HG03571 (cell line): ENCODE measurements around the gene SLC25A39.

Experiments used
- ATAC-seq: cut with Tn5 transposase; IDR thresholded peaks from one replicate; pipeline ENCODE4 v1.9.1; 2021; ENCODE audit not compliant: unreplicated experiment

SLC25A39 gene

DNA sequence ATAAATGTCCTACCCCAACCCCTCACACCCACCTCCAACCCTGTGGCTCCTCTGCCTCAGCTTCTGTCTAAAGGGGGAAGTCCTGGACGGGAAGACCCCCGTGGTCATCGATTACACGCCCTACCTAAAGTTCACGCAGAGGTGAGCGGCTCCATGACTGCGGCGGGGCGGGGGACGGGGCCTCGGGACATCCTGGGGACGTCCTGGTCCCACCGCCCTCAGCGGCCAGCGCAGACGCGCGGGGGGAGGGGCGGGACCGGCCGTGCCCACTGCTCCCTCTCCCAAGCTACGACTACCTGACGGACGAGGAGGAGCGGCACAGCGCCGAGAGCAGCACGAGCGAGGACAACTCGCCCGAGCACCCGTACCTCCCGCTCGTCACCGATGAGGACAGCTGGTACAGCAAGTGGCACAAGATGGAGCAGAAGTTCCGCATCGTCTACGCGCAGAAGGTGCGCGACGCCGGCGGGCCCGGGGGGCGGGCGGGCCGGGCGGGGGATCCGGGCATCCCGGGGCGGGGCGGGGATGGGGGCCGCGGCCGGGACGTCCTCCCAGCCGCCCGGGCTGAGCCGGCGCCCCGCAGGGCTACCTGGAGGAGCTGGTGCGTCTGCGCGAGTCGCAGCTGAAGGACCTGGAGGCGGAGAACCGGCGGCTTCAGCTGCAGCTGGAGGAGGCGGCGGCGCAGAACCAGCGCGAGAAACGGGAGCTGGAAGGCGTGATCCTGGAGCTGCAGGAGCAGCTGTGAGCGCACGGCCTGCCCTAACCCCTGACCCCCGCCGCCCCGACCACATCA lies 9.6 kb downstream of the SLC25A39 start:
- ATAC-seq, result no peak

DNA sequence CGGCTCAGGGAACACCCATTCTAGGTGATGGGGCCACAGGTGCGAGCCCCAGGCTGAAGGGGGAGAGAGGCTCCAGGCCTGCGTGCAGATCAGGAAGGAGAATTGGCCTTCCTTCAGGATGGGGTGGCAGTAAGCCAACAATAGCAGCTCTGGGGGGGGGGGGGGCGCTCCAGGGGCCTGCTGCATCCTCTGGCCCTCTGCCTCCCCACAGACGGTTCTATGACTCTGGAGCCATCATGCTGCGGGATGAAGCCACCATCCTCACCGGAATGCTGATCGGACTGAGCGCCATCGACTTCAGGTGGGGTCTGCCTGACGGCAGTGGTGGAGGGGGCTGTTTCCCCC lies 10.1 kb downstream of the SLC25A39 start:
- ATAC-seq, result no peak

DNA sequence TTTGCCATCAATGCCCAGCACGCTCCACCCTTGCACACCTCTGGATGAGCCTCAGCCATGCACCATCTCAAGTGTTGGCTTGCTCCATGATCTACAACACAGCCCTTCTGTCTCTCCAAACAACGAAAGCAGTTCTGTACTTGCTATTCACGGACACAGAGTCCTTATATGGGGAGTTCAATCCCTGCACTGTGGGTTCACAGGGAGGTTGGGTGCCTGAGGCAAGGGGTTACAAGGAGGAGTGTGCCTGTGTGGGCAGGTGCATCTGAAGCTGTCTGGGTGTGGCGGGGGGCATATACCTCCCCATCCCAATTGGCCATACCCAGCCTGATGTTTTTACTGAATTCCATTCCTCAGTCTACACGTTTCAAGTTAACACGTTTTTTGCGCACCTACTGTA lies 10.6 kb downstream of the SLC25A39 start:
- no peak for ATAC-seq

DNA sequence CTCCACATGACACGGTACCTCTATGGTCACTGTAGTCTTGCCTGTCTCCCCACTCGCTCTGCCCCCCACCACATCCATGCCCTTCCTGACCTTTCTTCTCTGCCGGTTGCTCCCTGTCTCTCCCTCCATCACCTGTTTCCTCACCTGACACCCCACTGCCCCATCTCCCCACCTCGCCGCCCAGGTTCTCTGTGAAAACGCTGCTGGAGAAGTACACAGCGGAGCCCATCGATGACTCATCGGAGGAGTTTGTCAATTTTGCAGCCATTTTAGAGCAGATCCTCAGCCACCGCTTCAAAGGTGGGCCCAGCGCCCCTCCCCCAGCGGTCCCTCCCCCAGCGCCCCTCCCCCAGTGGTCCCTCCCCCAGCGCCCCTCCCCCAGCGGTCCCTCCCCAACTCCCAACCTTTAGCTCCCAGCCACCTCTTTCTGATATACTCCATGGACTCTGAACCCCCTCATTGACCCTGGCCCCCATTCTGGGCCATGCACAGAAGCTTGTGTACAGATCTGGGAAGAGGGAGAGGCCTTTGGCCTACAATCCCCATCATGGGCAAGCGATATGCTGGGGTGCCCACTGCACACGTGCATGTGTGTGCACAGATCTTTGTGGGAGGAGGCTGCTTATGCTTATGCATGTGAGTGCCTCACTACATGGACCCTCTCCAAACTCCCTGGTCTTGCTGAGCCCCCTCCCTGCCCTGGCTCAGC lies 12.1 kb downstream of the SLC25A39 start:
- ATAC-seq, result no peak

DNA sequence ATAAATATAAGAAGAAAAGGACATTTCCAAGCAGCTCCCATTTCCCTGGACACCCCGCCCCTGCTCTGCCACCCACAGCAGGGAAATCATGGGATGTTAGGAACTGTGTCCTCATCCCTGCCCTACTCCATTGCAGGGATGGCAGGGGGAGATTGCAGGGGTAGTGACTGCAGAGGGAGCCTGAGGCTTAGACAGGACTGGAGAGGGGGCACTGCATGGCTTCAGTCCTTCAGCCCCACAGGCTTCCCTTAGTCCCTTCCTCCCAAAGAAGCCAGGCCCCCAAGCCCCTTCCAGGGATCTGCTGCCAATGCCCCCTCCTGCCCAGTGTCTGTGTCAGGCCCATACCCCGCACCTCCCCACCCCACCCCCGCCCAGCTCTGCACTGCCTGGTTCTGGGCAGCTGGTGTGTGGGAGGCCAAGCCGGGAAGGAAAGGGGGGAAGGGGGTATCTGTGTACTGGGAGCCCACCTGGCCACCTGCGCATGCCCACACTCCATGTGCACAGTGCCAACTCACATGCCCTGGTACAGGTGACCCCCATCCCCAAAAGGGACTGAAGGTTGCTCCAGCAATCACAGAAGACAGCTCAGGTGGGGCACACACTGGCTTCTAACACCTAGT lies 13.0 kb downstream of the SLC25A39 start:
- ATAC-seq, result no peak

DNA sequence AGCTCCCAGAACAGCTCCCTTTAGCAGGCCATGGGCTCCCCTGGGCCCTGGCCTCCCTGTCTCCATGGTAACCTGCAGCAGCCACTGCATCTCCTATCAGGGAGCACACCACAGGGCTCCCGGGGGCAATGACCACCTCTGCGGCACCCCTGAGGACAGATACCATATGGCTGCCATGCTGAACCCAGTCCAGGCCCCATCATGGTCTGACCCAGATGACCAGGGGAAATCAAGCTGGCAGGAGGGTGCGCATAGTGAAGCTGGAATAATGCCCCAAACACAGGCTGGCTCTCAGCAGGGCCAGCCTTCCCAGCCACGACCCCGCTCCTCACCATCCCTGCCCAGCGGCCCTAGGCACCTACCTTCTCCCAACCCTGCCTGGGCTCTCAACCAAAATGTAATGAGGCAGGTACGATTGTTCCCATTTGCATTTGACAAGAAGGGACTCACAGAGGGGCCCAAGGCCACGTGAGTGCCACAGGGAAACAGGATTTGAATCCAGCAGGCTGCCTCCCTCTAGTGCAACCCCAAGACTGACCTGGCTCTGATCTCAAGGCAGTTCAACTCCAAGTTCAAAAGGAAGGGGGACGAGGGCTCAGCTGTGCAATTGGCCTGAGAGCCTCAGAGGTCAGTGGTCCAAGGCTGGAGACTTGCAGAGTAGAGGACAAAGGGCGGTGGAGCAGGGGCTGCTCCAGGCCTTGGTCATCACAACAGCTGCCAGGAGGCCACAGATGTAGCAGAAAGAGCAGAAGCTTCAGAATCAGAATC lies 13.8 kb downstream of the SLC25A39 start:
- ATAC-seq, result no peak

DNA sequence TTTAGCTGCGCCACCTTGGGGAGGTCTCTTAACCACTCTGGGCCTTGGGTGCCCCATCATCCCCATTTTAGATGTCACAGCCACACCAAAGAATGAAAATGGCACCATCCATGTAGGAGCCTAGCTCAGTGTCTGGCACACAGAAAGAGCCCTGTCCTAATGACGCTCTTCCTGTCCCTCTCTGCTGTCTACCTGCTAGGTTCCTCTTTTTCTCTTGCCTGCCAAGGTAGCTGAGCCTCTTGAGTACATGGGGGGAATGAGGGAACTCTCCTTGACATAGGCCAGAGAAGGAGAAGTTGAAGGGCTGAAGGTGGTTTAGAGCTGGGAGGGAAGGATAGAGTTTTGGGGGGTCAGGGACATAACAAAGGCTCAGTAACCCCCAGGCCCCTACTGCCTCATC lies 14.4 kb downstream of the SLC25A39 start:
- no peak for ATAC-seq

DNA sequence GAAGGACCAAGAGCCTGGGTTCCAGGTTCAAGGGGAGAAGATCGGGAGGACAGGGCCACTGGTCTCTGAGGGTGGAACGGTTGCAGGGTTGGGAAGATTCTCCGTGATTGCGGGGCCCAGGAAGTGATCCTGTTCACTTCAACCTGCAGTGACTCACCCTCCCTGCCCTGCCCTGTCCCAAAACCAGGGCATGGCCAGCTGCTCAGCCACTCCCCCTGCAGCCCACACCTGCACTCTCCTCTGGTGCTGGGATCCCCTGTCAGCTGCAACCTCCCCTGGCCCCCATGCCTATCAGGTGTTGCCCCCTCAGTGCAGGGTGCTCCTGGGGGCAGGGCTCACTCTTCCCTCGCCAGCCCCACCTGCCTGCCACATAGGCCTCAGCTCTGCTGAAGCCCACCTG lies 15.2 kb downstream of the SLC25A39 start:
- no peak for ATAC-seq

DNA sequence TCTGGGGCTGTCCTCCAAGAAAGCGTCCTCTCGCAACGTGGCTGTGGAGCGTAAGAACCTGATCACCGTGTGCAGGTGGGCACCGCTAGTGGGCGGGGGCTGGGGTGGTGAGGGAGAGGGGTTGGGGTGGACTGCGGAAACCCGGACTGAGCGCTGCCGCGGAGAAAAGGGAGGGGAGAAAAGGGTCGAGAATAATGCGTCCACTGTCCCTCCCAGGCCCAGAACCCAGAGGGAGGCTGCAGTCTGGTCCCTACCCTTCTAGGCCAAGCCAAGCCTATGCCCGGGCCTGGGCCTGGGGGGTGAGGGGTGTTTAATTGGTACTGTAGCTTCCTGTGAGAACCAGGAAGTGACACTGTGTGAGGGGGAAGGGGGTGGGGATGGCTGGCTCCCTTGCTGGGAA lies 15.8 kb downstream of the SLC25A39 start:
- ATAC-seq, result no peak

DNA sequence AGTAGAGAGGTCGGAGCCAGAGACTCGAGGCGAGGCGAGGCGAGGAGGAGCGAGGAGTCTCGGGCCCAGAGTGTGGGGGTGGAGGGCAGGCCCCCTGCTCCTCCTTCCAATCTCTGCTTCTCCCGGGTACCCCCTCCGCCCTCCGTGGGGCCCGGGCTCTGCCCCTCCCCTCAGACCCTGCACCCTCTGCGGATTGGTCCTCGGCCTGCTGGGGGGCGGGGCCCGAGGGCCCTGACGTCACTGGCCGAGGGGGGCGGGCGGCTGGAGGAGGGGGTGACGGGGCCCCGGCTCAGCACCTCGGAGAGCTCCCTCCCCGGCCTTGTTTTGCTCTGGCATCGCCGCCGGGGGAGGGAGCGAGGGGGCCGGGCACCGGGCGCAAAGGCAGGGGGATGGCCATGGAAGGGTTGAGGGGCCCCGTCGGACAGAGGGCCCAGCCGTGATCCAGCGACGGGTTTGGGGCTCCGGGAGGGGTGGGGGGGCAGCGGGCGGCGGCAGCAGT lies 16.3 kb downstream of the SLC25A39 start, which contains the start of gene RUNDC3A:
RUNDC3A (plus strand) TSS at position 282 of the 499 bp plus-strand sequence. CDS start 232 bp downstream, outside the sequence.
- ATAC-seq, result no peak

DNA sequence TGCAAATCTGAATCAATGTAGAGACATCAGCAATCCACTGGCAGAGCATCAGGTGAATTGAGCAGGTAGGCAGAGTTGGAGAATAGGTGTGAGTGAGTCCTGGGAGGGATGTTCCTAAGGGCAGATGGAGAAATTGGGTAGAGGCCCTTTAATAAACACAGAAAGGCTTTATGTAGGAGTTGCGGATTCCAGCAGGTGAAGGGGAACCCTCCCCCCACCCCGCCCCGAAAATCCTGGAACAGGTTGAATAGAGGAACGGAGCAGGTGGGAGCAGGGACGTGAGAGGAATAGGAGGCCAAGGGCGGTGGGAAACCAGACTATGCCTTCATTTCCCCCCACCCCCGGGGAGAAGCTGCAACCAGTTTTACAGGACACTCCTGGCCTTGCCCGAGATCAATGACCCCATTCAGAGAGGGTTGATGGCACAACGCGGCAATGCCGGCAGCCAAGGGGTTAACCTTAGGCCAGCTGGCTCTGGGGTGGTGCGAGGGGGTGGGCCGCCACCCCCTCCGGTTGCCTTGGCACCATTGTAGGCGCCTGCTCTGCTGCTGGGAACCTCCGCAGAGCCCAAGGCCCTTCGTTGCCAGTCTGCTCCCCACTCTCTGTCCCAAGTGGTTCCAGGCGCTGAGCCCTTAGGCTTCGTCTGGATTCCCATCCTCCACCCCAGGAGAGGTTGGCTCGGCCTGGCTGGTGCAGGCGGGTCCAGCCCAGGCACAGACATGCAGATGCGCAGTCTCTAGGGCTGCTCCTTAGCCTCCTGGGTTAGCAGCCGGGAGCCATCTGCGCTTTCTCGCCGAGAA lies 17.0 kb downstream of the SLC25A39 start:
- no peak for ATAC-seq

DNA sequence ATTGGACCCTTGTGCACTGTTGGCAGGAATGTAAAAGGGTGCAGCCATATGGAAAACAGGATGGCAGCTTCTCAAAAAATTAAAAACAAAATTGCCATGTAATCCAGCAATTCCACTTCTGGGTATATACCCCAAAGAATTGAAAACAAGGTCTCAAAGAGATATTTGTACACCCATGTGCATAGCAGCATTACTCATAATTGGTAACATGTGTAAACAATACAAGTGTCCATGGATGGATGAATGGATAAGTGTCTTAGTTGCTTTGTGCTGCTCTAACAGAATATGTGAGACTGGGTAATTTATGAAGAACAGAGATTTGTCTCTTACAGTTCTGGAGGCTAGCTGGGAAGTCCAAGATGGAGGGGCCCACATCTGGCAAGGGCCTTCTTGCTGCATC lies 20.0 kb downstream of the SLC25A39 start:
- no peak for ATAC-seq

DNA sequence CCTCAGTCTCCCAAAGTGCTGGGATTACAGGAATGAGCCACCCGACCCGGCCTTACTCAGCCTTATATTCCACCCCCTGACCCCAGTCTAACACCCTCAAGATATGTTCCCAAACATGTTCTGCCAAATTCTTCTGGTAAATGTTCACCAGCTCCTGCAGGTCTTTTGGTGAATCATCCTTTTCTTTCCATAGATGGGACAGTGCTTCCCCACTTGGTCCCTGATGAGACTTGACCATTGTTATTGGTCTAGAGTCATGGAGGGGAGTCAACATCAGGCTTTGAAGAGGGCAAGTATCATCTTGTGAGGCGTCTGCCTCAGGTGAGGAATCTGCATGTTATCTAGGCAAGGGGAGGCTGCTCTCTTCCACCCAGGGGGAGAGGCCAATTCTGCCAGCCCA lies 26.6 kb downstream of the SLC25A39 start:
- no peak for ATAC-seq

DNA sequence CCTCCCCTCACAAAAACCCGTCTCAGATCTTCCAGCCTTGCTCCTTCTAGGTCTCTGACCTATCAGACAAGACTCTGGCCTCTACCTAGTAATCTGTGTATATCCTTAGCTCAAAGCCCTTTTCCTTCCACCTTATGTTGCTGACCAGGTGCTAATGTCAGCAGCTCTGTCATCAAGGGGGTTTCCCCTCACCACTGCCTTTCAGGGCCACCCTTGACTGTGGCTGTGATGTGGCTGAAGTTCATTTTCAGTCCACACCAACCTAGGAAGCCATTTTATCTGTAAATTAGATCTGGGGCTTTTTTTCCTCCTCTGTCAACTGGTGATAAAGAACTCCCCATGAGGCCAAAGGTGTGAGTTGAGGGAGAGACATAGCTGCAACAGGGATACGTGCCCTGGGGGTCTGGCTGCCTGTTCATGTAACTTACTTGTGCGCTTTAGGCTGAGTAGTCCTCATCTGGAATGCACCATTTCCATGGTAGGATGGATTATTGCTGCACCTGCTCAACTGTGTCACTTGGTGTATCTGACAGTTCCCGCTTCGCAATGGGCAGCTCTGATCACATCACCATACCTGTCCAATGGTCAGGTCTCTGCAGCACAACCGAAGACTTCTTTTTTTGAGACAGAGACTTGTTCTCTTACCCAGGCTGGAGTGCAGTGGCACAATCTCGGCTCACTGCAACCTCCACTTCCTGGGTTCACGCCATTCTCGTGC lies 31.0 kb downstream of the SLC25A39 start:
- no peak for ATAC-seq

DNA sequence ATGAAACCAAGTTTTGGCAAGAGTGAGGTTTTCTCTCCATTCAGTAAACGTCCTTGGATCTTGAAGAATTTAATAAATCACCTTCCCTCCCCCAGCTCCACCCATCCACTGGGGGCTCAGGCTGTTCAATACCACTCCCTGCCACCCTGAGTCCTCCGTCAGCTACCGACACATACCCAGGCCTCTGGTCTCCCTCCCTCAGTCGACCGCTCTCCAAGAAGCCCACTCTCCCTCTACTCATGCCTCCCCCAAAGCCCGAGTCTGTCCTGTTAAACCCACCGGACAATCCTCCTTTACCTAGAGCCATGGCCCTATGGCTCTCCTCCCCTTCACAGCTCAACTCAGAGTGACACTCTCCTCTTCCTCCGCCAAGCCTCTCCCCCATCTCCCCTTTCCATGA lies 37.0 kb downstream of the SLC25A39 start:
- no peak for ATAC-seq

DNA sequence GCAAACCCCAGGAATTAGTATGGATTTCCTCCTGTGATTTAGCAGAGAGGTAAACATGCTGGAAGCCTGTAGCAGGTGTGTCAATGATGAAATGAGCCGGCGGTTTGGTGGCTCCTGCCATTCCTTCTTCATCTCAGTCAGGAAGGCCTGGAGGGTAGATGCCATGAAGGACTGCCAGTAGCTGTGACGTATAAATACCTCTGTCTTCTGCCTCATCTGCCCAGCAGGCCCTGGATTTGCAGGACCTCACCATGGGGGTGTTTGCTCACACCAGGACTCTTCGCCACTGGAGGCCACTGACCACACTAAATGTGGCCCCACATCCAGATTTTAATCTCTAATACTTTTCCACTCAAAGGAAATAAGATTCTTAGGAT lies 40.6 kb downstream of the SLC25A39 start:
- ATAC-seq, result no peak

DNA sequence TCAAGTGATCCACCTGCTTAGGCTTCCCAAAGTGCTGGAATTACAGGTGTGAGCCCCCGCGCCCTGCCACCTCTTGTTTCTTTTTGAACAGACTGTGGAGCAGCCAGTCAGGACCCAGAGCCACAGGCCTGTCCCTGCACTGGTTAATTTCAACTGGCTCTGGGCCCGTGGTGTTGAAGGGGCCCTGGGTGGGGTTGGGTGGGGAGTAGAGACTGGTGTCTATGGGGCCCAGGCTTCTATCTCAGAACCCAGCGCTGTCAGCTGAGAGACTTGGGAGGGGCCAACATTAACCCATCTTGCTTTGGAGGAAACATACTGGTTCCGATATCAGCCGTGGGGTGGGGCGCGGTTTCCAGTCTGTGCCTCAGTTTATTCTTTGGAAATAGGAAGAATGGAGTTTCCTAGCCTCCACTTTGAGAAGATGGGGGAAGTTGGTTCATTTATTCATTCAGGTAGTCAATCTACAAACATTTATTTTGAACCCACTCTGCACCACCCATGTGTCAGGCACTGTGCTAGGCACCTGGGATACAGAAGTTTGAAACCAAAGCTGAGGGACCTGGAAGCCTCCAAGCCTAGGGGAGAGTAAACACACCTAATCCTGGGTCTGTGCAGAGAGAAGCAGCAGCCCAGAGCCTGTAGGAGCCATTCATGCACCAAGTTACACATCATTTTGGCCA lies 41.1 kb downstream of the SLC25A39 start:
- ATAC-seq, result no peak

DNA sequence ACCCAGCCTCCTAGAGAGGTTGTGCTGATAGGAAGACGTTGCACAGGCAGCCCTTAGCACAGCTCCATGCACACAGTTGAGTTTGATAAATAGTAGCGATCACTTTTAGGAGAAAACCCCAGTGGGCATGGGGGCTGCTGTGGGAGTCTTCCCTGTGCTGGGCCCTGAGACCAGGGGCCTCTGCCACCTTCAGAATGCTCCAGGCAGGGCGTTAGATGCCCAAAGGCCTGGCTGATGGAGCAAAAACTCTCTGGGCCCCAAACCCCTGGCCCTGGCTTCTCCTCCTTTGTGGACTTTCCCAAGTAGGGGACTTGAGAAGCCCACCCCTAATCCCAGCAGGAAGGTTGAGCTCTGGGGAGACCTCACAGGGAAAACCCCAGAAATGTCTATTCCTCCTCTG lies 42.4 kb downstream of the SLC25A39 start:
- no peak for ATAC-seq

DNA sequence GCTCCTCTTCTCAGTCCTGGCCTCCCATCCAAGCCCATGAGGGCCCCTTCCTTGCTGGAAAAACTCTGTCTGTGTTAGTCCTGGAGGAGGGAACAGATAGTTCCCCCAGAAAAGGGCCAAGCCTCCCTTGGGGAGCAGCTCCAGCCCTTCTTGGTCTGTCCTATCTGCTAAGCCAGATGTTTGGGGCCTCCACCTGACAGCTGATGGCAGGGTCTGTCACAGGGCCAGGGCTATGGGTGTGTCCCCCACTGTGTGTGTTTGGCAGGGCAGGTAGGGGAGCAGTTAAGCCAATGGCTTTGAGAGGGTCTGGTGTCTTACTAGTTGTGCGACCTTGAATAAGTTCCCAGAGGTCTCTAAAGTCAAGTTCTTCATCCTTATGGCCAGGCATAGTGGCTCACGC lies 43.1 kb downstream of the SLC25A39 start:
- ATAC-seq, result no peak
